GM20431 (cell line): ENCODE results near the gene CCNL2.

ENCODE experiments used
- in situ Hi-C: fragments of 300-500 bp; cut with MseI, MboI; formaldehyde crosslinking; loops from one replicate; pipeline ENCODE4 v1.15.0; 2020; ENCODE audit warnings: low sequenced_read_pairs; ENCODE audit not compliant: unreplicated experiment

CCNL2 gene

GRCh38 chr1:1360506-1361169 lies 38.5 kb downstream of the CCNL2 start:
- in situ Hi-C loops: no loop called here

- in situ Hi-C loops: no loop called here
Measured at GRCh38 chr1:1359664-1360468, 39.3 kb downstream of the CCNL2 start.

GRCh38 chr1:1359308-1359663 lies 39.8 kb downstream of the CCNL2 start:
- in situ Hi-C loops: no loop called here

- in situ Hi-C loops: no loop called here
Measured at GRCh38 chr1:1358433-1359271, 40.5 kb downstream of the CCNL2 start, which contains the start of gene MXRA8. Gene MXRA8 (minus strand): TSS chr1:1358555. CDS start chr1:1358504, 51 bp downstream.

GRCh38 chr1:1357871-1358432 lies 41.2 kb downstream of the CCNL2 start:
- in situ Hi-C loops: no loop called here

- in situ Hi-C loops: no loop called here
Measured at GRCh38 chr1:1356796-1357401, 42.2 kb downstream of the CCNL2 start.

GRCh38 chr1:1356166-1356795 lies 42.9 kb downstream of the CCNL2 start:
- in situ Hi-C loops: no loop called here

- in situ Hi-C loops: no loop called here
Measured at GRCh38 chr1:1355416-1355815, 43.7 kb downstream of the CCNL2 start.

GRCh38 chr1:1354271-1355247 lies 44.6 kb downstream of the CCNL2 start:
- in situ Hi-C loops: no loop called here

GRCh38 chr1:1353389-1354151 lies 45.6 kb downstream of the CCNL2 start:
- in situ Hi-C loops: no loop called here

- in situ Hi-C loops: no loop called here
Measured at GRCh38 chr1:1352786-1353388, 46.2 kb downstream of the CCNL2 start.

- in situ Hi-C loops: no loop called here
Measured at GRCh38 chr1:1351511-1352427, 47.4 kb downstream of the CCNL2 start.

- in situ Hi-C loops: no loop called here
Measured at GRCh38 chr1:1349256-1350012, 49.7 kb downstream of the CCNL2 start, which contains the start of gene DVL1. Gene DVL1 (minus strand): TSS chr1:1349418. CDS start chr1:1349065, 353 bp downstream.

- in situ Hi-C loops: no loop called here
Measured at GRCh38 chr1:1348420-1349255, 50.5 kb downstream of the CCNL2 start.
